Skin of body (tissue), 2 donors: ENCODE data around the gene DNAJC25. TPM values are rescaled to one million over a fixed set of nuclear protein-coding genes. Genes with fewer than 3 reads are reported as not detected.
"Not testable (repeated sequence)": the region's sequence is repeated elsewhere in the genome, so short reads cannot be mapped to it uniquely, and the experiment has no call there.

Source experiments
- DNase-seq: peaks from one replicate; lab custom pipeline; 2025; lab: John Stamatoyannopoulos, UW
- total RNA-seq: library from RNA; depleted of rRNA; stranded (reverse); fragments of >200 nt; gene quantifications from one replicate; pipeline ENCODE4 v1.2.3, GENCODE V29; 2014

DNAJC25 gene
- total RNA-seq: 6.6 TPM

DNA sequence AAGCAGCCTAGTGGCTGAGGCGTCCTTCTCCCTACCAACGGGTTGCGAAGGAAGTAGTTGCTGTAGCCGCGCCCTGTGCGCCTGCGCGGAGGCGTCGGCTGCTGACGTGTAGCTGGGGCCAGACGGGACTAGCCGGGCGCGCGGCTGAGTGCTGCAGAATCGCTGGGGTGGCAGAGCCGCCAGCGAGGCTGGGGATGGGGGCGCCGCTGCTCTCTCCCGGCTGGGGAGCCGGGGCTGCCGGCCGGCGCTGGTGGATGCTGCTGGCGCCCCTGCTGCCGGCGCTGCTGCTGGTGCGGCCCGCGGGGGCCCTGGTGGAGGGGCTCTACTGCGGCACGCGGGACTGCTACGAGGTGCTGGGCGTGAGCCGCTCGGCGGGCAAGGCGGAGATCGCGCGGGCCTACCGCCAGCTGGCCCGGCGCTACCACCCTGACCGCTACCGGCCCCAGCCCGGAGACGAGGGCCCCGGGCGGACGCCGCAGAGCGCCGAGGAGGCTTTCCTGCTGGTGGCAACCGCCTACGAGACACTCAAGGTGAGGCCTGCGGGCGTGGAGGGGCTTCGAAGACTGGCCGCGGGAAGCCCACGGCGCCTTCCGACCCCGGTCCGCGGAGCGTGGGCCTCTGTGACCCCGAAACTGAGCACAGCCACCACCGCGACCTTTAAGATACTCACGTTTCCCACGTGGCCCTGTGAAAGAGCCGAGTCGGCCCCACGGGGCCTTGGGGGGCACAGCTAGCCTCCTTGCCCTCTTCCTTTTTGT is at the start of gene DNAJC25:
Gene DNAJC25, plus strand, starts transcription at position 121 of the 758 bp plus-strand sequence. Its CDS starts 74 bp downstream, at position 195.
- DNase-seq: peak; percentile 97

DNA sequence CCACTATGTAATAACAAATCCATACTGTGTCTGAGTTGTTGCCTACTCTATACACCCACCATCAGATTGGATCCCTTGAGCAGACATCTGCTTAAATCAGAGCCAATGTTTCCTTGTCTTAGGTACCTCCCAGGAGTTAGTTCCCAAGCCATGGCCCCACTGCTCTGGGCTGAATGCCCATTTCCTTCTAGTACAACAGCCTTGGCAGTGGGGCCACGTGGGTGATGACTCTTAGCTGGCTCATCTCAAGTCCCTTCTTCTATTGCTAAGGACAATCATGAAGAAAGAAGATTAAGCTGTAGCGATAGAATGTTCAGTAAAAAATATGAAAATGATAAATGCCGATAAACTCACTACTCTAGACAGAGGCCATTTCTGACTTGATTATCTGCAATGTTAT is 48.2 kb upstream of the DNAJC25 start:
- no peak for DNase-seq

DNA sequence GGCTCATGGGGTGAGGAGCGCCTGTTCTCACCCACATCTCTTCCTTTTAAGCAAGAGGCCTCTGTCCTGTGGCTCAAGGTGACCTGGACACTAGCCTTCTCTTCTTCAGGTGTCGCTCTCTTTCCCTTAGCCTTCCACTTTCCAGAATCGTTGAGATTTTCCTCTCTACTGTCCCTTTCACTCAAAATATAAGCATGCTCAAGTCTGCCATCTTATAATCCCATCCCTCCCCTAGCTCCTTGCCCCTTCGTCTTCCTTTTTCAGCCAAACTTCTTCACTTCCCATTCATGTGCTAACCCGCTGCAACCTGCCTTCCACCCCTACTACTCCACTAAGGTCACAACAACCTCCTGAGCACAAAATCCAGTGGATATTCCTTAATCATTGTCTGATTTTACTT is 44.8 kb upstream of the DNAJC25 start:
- no peak for DNase-seq

DNA sequence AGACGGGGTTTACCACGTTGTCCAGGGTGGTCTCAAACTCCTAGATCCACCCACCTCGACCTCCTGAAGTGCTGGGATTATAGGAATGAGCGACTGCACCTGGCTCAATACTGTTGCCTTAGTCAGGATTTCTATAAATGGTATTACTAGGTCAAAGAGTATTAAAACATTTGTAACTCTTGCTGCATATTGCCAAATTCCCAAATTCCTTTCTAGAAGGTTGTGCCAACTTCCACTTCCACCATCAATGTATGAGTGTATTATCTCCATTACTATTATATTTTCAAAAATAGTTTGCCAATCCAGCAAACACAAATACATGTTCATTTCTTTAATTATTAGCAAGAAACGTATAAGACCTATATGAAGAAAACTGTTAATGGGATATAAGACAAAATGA is 42.3 kb upstream of the DNAJC25 start:
- no peak for DNase-seq

DNA sequence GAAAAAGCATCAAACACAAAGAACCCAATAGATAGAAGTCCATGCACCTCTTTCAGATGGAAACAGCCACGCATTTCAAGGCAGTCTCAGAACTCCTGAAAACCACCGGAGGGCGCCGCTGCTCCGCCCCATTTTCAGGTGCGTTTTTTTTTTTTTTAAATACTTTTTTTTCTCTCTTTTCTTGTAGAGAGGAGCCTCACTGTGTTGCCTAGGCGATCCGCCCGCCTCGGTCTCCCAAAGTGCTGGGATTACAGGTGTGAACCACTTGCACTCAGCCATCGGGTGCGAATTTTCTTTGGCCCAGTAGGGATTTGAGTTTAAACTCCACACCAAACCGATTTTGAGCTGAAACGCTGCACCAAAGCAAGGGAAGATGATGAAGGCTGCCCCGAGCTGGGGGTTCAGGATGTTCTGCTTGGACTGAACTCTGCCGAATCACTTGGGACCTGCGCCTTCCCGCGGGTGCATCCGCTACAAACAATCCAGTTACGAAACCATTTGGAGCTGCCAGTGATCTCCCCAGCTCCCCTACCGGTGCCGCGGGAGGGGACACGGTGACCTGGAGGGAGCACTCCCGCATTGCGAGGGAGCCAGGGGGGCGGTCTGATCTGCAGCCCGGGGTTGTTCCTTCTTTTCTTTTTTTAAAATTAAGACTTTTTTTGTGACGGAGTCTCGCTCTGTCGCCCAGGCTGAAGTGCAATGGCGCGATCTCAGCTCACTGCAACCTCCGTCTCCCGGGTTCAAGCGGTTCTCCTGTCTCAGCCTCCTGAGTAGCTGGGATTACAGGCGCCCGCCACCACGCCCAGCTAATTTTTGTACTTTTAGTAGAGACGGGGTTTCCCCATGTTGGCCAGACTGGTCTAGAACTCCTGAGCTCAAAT is 33.0 kb upstream of the DNAJC25 start:
- peak; percentile 17 for DNase-seq

DNA sequence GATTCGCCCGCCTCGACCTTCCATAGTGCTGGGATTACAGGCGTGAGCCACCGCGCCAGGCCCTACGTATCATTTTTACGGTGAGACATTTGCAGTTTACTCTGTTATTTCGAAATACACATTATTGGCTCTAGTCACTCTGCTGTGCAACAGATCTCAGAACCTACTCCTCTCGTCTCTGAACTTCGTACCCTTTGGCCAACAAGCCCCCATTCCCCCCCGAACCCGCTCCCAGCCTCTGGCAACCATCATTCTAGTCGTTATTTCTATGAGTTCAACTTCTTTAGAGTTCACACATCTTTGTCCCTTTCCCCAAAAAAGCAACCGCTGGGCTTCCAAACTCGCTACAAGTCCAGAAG is 32.4 kb upstream of the DNAJC25 start:
- DNase-seq: peak; percentile 12

DNA sequence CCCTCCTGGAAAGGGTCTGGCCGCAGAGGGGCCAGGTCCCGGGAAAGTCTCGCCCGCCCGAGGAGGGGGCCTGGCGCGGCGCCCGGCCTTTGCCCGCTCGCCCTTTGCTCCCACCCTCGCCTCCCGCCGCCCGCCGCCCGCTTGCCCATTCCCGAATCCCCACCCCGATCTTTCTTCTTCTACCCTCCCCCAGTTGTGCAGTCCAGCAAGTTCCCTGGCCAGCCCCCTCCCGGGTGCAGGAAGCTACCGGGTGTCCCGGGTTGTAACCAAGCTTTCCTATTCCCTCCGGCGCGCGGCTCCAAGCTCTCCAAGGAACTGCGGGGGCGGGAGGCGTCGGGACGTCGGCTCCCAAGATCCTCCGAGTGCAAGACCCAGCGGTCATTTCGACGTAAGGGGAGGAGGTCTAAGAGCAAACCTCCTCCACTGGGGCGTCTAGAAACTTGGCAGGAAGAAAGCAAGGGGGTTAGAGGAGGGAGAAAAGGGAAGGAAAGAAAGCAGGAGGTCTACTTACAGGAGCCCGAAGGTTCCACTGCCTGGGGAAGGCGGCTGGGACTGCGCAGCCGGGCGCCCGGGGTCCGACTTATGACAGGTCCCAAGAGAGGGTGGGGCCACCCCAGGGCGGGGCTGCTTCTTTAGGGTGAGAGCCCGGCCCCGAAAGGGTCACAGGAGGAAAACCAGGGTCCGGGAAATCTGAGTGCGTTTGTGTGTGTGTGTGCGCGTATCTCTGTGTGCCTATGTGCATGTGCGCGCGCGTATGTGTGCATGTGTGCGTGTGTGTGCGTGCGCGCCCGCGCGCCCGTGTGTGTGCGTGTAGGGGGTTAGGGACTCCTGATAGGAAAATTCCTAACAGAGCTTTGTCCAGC is 31.8 kb upstream of the DNAJC25 start, which contains the start of gene PTGR1:
Gene PTGR1, minus strand, starts transcription at position 556 of the 863 bp plus-strand sequence. CDS start 2,225 bp downstream, outside the sequence.
- peak; percentile 73 for DNase-seq

DNA sequence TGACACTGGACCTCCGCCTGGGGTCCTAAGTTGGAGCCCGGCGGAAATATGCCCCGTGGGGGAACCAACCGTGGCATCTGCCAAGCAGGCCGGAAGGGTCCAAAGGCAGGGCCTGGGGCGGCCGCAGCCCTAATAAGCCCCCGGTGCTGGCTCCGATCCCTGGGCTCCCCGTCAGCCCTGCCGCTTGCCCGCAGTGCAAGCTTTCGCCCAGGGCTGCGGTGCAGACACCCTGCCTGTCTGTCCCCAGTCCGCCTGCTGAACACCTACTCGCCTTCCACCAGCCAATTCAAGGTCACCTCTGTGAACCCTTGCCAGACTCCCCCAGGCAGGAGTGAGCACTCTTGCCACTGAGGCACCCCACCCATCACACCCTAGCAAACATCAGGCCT is 31.2 kb upstream of the DNAJC25 start:
- DNase-seq: no peak

DNA sequence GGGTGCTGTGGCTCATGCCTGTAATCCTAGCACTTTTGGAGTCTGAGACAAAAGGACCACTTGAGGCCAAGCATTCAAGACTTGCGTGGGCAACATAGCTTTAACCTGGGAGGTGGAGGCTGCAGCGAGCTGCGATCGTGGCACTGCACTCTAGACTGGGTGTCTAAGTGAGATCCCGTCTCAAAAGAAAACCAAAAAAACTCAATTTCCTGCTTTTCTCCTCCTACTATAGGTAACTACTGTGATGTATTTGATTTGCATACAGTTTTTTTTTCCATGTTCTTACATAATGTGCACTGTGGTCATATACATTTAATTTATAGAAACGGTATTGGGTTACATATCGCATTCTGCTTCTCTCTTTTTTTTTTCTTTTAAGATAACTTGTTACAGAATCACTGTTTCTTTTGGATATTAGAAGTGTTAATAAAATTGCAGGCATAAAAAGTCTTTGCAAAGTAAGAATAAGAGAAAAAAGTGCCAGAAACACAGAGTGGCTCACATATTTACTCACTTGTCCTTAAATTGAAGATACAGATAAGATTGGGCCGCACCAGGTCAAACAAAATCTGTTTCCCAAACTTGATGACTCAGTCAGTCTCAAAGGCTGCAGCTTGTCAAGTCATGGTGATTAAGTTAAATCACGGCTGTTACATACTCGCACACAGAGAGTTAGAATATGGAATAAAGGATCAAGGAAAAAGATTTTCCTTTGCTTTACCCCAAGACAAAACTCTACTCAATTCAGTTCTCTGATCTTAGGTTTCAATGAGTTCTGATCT is 29.7 kb upstream of the DNAJC25 start:
- no peak for DNase-seq

DNA sequence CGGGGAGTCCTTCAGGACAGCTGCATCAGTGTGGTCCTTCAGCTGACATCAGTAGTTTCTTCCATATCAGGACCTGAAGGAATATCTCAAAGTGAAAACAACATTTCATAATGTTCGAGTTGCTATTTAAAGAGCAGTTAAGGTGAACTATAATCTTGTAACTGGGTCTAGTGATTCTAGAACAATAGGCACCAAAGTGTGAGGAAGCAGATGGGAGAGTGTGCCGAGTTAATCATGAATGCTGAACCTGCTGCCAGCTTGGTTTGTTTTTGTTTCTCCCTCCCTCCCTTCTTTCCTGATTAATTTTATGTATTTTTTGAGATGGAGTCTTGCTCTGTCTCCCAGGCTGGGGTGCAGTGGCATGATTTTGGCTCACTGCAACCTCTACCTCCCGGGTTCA is 28.1 kb upstream of the DNAJC25 start:
- no peak for DNase-seq

DNA sequence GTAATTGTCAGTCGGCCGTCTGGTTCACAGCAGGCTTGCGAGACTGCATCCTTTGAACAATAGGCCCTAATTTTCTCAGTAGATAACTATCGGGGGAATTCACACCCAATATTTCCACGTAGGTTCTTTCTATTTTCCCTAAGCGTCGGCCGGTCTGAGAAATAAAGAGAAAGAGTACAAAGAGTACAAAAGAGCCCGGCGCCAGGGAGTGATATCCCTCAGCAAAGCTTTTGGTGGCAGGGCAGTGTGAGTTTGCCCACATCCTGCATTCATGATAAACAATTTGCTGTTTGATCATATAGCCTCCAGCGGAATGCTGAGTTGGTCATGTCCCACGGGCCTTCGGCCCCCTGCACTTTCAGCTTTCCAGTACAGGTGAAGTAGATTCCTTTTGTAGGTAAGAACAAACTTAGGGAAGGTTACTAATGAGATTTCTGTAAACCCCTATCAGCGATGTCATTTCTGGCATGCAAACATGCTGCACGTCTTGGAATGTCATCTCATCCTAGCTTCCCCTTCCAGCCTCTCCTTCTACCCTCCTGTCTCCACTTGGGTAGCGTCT is 27.0 kb upstream of the DNAJC25 start:
- DNase-seq: no peak

DNA sequence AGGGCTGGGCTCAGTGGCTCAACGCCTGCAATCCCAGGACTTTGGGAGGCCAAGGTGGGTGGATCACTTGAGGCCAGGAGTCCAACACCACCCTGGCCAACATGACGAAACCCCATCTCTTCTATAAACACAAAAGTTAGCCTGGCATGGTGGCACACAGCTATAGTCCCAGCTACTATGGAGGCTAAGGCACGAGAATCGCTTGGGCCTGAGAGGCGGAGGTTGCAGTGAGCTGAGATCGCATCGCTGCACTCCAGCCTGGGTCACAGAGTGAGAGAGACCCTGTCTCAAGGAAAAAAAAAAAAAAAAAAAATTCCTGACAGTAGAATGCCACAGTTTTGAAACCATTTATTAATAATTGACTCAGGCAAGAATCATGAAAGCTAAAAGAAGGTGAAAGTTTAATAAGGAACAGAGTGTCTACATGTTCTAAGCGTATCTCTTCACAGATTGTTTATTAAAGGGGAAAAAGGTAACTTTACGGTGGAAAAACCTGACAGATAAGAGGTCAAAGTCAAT is 26.0 kb upstream of the DNAJC25 start:
- no peak for DNase-seq

DNA sequence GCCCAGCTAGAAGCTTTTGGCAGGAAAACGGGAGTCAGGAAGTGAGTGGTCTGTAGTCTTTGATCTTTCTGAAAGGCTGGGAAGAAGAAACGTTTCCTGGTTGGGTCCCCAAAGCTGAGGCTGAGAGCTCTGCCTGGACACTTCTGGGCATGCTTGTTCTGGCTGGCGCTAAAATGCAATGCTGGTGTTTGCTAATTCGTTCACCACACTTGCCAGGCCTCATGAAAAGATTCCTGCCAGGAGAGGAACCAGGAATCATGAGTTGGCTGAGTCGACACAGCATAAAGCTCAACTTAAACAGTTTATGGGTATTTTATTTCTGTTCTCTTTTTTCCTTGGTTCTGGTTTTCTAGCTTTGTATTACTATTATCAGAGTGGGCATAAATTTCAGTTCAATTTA is 21.0 kb upstream of the DNAJC25 start:
- no peak for DNase-seq

DNA sequence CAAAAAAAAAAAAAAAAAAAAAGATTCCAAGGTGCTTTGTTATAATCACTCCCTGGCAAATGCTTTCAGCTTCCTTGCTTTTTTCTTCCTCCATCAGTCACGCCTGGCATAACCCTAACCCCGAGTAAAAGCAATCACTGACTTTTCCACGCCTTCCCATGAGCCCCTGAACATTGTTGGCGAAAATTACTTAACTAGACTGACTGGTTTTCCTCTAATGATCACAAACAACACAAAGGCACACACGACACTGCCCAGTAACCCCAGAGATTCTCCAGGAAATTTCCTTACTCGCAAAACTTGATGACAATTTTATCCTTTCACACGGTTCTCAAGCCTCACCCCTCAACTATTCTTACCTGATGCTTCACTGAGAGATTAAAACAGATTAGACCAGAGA is 20.3 kb upstream of the DNAJC25 start:
- no peak for DNase-seq

DNA sequence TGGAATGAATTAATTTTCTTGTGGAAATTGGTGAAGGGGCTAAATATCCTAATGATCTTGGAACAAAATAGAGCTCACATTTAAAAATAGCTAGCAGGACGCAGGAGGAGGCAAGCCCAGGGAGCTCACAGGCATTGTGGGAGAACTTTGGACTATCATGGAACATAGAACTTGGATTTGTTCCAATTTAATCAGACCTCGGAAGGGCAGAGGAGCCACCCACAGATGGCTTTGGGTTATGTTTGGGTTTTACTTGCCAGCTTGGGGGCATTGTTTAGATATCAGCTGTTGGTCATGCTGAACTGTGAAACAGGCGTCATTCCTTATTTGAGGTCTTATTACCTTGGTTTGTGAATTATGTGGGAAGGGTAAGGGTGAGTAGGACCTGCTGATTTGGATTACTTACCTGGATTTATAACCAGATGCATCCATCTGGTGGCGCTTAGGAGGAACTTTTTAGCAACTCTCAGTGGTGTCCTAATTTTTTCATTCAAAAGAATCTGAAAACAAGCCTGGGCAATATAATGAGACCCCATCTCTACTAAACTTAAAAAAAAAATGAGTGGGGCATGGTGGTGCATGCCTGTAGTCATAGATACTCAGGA is 17.6 kb upstream of the DNAJC25 start:
- no peak for DNase-seq

DNA sequence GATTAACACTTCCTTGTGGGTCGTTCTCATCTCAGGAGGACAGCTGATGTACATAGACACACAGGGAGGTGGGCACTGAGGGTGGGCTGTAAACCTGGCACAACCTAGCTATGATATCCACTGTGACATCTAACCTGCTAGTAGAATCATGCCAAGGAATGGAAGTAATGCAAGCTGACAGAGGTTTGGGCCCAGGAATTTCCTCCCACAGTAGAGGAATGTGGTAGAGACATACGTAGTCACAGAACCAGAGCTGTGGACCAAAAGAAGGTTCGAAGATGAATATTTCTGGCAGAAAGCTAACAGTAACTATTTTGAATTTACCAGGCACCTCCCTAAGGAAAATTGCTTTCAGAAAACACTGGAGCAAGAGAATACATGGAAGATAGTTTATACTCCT is 15.2 kb upstream of the DNAJC25 start:
- DNase-seq: no peak

DNA sequence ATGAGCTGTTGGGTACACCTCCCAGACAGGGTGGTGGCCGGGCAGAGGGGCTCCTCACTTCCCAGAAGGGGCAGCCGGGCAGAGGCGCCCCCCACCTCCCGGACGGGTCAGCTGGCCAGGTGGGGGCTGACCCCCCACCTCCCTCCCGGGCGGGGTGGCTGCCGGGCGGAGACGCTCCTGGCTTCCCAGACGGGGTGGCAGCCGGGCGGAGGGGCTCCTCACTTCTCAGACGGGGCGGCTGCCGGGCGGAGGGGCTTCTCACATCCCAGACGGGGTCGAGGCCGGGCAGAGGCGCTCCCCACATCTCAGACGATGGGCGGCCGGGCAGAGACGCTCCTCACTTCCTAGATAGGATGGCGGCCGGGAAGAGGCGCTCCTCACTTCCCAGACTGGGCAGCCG is 13.8 kb upstream of the DNAJC25 start:
- not testable (repeated sequence) for DNase-seq

DNA sequence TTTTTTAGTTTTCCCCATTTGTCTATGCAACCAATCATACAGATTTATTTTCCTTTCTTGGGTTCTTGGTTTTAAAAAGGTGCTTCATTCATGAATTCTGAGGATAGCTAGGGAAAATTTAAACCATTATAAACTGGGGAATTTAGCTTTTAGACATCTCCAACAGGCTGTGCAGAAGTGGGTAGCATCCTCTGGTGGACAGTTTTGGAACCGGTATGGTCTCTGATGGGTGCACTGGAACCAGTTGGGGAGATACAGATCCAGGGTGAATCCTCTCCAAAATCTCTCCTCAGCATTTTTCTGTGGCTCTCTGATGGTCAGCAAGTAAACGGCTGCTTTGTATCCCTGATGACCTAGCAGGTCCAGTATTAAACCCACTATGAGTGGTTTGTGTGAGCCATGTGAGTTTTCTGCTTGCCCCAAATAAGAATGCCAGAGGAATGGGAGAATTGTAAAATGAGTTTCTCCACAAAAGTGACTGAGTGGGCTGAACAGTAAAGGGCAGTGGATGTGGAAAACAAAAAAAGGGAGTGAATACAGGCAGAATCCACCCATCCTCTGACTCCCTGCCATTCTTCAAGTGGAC is 9.1 kb upstream of the DNAJC25 start:
- no peak for DNase-seq

DNA sequence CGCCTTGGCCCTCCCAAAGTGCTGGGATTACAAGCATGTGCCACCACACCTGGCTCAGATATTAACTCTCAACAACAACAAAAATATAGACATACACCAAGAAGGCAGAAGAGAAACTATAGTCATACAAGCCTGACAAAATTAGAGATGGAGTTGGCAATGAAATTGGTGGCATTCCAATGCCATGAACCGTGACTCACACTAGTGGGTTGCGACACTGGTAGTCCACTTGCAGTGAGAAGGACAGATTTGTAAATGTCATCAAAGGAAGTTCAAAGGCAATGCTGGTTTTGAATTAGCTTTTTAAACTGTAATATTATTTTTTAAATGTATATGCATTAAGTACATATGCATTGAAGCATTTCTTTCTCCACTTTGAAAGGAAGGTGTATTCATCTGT is 8.5 kb upstream of the DNAJC25 start:
- no peak for DNase-seq
